IPS-15b (cell line): ENCODE data around the gene PHF20.
"Not testable (repeated sequence)": the region's sequence is repeated elsewhere in the genome, so short reads cannot be mapped to it uniquely, and the experiment has no call there.

Source experiments
- H3K27me3 ChIP-seq: one replicate; pipeline ENCODE4 v1.6.1; 2013; ENCODE audit warnings: low read length; ENCODE audit not compliant: control insufficient read depth, insufficient read depth
- H3K36me3 ChIP-seq: one replicate; pipeline ENCODE4 v1.6.1; 2013; ENCODE audit warnings: low read length; ENCODE audit not compliant: control insufficient read depth, insufficient read depth
- H3K4me1 ChIP-seq: one replicate; pipeline ENCODE4 v1.6.1; 2013; ENCODE audit warnings: mild to moderate bottlenecking, low read length; ENCODE audit not compliant: control insufficient read depth, insufficient read depth
- H3K4me3 ChIP-seq: one replicate; pipeline ENCODE4 v1.5.1; 2013; ENCODE audit warnings: low read depth, low read length
- H3K9ac ChIP-seq: one replicate; pipeline ENCODE4 v1.6.1; 2013; ENCODE audit warnings: low read depth, mild to moderate bottlenecking, low read length
- H3K9me3 ChIP-seq: one replicate; pipeline ENCODE4 v1.6.1; 2013; ENCODE audit warnings: mild to moderate bottlenecking, low read length; ENCODE audit not compliant: control insufficient read depth, insufficient read depth

The PHF20 gene

DNA sequence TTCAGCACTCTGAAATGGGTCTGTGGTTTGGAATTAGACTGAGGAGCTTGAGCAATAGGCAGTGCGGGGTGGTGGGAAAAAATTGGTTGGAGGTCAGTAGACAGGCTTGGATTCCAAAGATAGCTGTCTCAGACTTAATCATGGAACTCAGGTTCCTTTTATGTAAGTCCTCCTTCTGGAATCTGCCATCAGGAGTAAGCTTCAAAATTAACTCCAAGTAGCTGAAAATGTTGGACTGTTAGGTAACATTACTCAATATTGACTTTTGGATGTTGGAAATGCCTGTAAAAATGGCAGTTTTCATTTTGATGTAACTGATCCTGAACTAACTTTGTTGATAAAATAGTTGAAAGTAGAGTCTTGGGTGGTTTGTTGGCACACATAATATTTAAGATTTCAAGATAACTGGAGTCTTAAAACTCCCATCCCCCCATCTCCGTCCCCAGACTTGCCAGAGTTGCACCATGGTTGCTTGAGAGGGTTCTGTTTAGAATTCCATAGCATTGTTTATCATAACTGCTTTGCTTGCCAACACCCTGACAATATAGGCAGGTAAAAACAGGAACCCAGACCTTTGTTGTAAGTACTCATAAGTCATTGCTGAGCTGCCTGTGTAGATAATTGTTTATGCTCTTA lies 83.0 kb downstream of the PHF20 start:
- Histone ChIP-seq H3K9ac (no peak overlapping the region), H3K4me1 (no peaks in the 10 kb centered on the region), H3K4me3 (no peak overlapping the region), H3K36me3 (no peaks in the 10 kb centered on the region), H3K27me3 (no peaks in the 10 kb centered on the region), H3K9me3 (no peaks in the 10 kb centered on the region)

DNA sequence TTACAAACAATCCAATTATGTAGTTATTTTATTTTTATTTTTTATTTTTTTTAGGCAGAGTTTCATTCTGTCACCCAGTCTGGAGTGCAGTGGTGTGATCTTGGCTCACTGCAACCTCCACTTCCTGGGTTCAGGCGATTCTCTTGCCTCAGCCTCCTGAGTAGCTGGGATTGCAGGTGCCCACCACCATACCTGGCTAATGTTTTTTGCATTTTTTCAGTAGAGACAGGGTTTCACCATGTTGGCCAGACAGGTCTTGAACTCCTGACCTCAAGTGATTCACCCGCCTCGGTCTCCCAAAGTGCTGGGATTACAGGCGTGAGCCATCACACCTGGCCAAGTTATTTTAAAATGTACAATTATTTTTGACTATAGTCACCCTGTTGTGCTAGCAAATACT lies 83.8 kb downstream of the PHF20 start:
- H3K9me3 ChIP-seq, H3K9ac ChIP-seq, H3K36me3 ChIP-seq, H3K27me3 ChIP-seq, H3K4me3 ChIP-seq, H3K4me1 ChIP-seq: not testable (repeated sequence)

DNA sequence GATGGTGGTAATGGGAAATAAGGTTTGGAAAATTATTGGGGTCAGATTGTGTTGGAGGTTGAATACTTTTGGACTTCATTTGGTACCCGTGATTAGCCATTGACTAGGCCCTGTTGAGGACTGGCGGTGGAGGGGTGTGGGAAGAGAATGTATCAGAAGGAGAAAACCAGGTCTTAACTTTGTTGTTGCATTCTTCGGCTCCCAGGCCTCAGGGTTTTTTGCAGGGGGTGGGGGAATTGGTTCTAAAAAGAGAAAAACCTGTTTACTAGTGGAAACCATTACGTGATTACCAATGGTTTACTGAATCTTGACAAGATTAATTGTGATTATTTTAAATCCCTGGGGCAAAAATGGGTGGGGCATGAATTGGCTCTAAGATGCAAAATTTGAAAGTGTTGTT lies 85.1 kb downstream of the PHF20 start:
- Histone ChIP-seq H3K9ac (no peak overlapping the region), H3K9me3 (no peaks in the 10 kb centered on the region), H3K4me1 (no peaks in the 10 kb centered on the region), H3K36me3 (no peaks in the 10 kb centered on the region), H3K4me3 (no peak overlapping the region), H3K27me3 (no peaks in the 10 kb centered on the region)

DNA sequence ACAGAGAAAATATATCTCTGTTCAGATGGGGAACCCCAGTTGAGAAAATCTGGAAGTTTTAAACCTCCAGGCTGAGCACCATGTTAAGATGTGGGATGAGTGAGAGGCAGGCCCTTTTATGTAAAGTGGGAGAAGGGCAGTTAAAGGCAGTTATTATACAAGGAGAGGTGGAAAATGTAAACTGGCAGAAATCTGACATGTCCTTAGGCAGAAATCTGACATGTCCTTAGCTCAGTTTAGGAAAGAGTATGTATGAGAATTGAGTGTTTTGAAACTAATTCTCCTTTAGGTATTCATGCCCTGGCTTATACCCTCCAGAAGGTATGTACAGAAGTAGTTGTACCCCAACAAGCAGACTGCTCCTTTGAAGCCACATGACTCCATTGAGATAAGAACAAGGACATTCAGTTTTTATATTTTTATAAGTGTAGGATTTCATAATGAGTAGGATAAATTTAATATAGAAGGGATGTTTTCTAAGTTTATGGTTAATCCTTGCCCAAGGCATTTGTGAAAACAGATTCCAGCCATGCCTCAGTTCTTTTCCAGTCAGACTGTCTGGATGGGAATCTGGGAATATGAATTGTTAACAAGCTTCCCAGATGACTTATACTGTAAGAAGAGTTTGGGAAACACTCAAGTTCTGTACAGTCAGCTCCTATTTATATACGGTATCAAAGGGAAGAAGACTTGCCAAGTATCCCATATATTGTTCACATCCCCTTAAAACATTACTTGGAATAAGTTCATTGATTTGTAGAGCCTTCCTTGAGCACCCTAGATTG lies 94.8 kb downstream of the PHF20 start:
- no peaks in the 10 kb centered on the region for H3K4me1 ChIP-seq
- no peak overlapping the region for H3K9ac ChIP-seq
- H3K9me3 ChIP-seq = no peaks in the 10 kb centered on the region
- peaks cover 4% of the 10 kb centered on the region for H3K36me3 ChIP-seq
- H3K27me3 ChIP-seq = no peaks in the 10 kb centered on the region
- no peak overlapping the region for H3K4me3 ChIP-seq

DNA sequence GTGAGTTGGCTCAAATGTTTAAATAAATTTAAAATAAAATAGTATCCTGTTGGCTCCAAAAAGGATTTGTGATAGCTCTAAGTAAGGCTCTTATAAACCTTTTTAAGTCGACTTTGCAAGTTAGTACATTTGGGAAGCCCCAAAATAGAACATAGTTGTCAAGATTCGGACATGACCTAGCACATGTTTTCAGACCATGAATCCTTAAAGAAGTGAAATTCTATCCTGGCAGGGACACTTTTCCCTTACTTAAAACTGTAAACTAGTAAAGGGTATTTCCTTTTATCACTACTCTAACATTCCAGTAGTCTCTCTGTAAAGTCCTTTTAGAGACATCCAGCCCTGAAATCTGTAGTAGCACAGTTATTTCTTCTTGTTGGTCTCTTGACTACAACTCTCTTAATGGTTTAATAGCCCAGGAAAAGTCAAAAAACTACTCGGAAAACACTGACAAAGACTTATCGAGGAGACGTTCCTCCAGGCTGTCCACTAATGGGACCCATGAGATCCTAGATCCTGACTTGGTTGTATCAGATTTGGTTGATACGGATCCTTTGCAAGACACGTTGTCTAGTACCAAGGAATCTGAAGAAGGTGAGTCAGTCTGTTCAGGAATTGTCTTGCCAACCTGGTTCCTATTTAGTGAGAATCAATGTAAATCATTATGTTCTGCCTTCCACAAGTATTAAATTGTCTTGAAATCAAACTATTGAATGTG lies 98.9 kb downstream of the PHF20 start:
- Histone ChIP-seq H3K9ac (no peak overlapping the region), H3K4me1 (no peaks in the 10 kb centered on the region), H3K9me3 (no peaks in the 10 kb centered on the region), H3K36me3 (peaks cover 4% of the 10 kb centered on the region), H3K4me3 (no peak overlapping the region), H3K27me3 (no peaks in the 10 kb centered on the region)

DNA sequence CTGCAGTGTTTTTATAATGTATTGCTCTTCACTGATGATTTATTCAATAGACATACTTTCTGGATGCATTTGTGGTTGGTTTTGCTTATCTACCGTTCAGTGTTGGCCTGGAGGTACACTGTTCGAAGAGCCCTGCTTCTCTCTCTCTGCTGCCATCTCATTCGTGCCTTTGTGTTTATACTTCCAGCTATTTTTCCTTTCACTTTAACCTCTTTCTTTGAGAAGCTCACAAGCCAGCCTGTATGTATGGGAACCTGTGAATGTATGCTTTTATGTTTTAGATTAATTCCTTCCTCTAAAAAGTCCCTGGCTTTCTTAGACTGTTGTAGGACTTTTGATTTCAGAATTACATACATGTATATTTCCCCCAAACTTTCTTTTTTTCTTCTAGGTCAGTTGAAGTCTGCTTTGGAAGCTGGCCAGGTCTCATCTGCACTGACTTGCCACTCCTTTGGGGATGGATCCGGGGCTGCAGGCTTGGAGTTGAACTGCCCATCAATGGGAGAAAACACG lies 99.5 kb downstream of the PHF20 start:
- H3K36me3 ChIP-seq = peaks cover 4% of the 10 kb centered on the region
- no peaks in the 10 kb centered on the region for H3K9me3 ChIP-seq
- no peaks in the 10 kb centered on the region for H3K4me1 ChIP-seq
- no peak overlapping the region for H3K4me3 ChIP-seq
- H3K27me3 ChIP-seq = no peaks in the 10 kb centered on the region
- no peak overlapping the region for H3K9ac ChIP-seq

DNA sequence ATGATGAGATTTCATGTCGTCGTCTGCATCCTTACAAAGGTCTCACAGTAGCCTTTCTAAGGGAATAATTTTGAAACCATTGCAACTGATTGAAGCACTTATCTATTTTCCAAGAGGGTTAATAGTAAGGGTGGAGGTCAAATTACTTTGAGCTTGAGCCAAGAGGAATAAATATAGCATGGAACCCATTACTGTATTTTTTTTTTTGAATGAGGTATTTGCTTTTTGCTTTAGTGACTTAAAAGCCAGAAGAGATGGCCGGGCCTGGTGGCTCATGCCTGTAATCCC lies 104.2 kb downstream of the PHF20 start:
- H3K9ac ChIP-seq = no peak overlapping the region
- H3K4me1 ChIP-seq = no peaks in the 10 kb centered on the region
- H3K4me3 ChIP-seq = no peak overlapping the region
- H3K27me3 ChIP-seq = no peaks in the 10 kb centered on the region
- H3K36me3 ChIP-seq = no peaks in the 10 kb centered on the region
- no peaks in the 10 kb centered on the region for H3K9me3 ChIP-seq

DNA sequence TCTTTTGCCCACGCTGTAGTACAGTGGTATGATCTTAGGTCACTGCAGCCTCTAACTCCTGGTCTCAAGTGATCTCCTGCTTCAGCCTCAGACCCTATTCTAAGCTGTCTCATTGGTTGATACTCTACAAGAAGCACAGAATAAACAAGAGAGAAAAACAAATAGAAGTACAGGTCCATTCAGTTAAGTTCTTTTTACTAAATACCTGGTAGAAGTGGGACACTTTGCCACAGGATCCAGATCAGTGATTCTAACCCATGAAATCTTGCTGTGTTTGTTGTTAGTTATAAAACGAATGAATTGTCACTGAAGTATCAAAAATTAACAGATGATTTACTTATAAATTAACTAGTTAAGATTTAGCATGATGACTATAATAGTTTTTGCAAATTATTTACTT lies 105.8 kb downstream of the PHF20 start:
- H3K4me1 ChIP-seq = no peaks in the 10 kb centered on the region

DNA sequence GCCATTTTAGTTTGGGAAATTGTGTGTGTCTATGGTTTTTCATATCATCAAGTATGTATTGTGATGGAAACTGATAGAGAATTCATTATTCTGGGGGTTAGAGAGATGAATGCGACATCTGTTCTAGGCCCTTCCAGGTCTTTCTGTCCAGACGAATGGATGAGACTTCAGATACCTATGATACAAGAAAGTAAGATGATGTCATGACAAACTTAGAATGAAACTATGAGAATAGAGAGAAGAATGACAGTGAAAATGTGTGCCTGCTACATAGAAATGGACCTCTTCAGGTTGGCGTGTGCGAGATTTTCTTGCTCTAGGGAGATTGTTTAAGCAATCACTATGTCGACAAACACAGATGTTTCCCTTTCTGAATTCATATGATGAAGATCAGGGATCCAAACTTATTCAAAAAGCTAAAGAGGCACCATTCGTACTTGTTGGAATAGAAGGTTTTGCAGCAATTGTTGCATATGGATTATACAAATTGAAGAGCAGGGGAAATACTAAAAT lies 106.4 kb downstream of the PHF20 start:
- Histone ChIP-seq H3K27me3 (no peaks in the 10 kb centered on the region), H3K9me3 (no peaks in the 10 kb centered on the region), H3K4me3 (no peak overlapping the region), H3K36me3 (no peaks in the 10 kb centered on the region), H3K9ac (no peak overlapping the region), H3K4me1 (no peaks in the 10 kb centered on the region)

More for the DNA sequence above, 105.8 kb downstream of the PHF20 start:
- H3K4me3 ChIP-seq = no peak overlapping the region
- no peaks in the 10 kb centered on the region for H3K27me3 ChIP-seq
- no peaks in the 10 kb centered on the region for H3K9me3 ChIP-seq
- H3K36me3 ChIP-seq = no peaks in the 10 kb centered on the region
- H3K9ac ChIP-seq = no peak overlapping the region

DNA sequence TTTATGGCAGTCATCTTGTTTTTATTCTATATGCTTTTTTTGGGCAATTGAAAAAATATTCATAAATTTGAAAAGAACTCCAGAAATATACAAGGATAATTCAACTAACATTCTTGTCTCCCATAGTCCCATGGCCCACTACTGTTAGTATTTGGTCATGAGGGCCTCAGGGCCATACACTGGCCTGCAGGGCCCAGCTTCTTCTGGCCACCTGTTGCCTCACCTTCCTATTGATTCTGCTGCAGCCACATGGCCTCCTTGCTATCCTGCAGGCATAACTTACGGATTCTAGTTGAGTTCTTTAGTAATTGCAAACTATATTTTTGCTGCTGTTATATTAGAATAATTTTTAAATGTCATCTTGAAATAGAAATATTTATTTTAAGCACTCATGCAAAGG lies 109.9 kb downstream of the PHF20 start:
- no peaks in the 10 kb centered on the region for H3K36me3 ChIP-seq
- H3K9ac ChIP-seq = no peak overlapping the region
- no peaks in the 10 kb centered on the region for H3K27me3 ChIP-seq
- no peaks in the 10 kb centered on the region for H3K4me1 ChIP-seq
- H3K9me3 ChIP-seq = no peaks in the 10 kb centered on the region
- H3K4me3 ChIP-seq = no peak overlapping the region

DNA sequence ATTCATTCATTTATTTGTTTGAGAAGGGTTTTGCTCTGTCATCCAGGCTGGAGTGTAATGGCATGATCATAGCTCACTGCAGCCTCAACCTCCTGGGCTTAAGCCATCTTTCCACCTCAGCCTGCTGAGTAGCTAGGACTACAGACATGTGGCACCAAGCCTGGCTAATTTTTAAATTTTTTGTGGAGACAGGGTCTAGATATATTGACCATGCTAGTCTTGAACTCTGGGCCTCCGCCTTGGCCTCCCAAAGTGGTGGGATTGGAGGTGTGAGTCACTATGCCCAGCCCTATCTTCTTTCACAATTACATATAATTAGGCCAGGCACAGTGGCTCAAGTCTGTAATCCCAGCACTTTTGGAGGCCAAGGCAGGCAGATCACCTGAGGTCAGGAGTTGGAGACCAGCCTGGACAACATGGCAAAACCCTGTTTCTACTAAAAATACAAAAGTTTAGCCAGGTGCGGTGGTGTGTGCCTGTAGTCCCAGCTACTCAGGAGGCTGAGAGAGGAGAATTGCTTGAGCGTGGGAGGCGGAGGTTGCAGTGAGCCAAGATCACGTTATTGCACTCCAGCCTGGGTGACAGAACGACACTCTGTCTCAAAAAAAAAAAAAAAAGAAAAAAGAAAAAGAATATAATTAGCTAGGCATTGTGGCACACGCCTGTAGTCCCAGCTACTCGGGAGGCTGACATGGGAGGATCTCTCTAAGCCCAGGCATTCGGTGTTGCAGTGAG lies 110.8 kb downstream of the PHF20 start:
- not testable (repeated sequence) for H3K9ac ChIP-seq, H3K4me1 ChIP-seq, H3K36me3 ChIP-seq, H3K9me3 ChIP-seq, H3K27me3 ChIP-seq, H3K4me3 ChIP-seq
